GM23248 (cell line): ENCODE data around the gene PHPT1.

Experiments used
- EZH2 ChIP-seq: fragments of 200-600 bp; sonication (generic); IDR thresholded peaks from 2 replicates; pipeline ENCODE4 v1.6.1; 2018; ENCODE audit warnings: antibody characterized with exemption, mild to moderate bottlenecking; ENCODE audit not compliant: insufficient read depth, poor library complexity, severe bottlenecking
- EZH2phosphoT487 ChIP-seq: fragments of 200-600 bp; sonication (generic); IDR thresholded peaks from 2 replicates; pipeline ENCODE4 v1.6.1; 2018; ENCODE audit warnings: antibody characterized with exemption, moderate library complexity, mild to moderate bottlenecking, low read depth; ENCODE audit not compliant: insufficient read depth

DNA sequence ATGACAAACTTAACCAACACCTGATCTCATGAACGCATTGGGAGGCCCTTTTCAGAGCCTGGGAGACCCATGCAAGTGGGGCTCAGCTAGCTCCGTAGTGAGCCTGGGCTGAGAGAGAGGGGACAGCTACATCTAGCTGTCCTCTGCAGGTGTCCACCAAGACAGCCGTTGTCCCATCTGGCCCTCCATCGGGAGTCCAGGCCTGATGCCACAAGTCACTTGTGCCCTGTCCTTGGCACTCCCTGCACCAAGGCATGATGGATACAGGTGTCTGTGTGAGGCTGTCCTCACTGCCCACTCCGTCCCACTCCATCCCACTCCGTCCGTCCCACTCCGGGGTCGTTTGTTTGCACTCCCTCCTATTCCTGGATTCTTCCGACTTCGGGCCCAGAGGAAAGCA is 19.4 kb downstream of the PHPT1 start:
- TF ChIP-seq EZH2 (no peak), EZH2phosphoT487 (no peak)
